Activated naive CD4-positive, alpha-beta T cell (primary cell): ENCODE results near the gene LSM14A.
A peak's percentile ranks its signal among the peaks of the same experiment; 100 is the strongest.
"Not testable (repeated sequence)": the region's sequence is repeated elsewhere in the genome, so short reads cannot be mapped to it uniquely, and the experiment has no call there.

Experiments used
- DNase-seq, 4 experiments: peaks; one replicate each; lab custom pipeline; 2025; lab: John Stamatoyannopoulos, UW

LSM14A gene

DNA sequence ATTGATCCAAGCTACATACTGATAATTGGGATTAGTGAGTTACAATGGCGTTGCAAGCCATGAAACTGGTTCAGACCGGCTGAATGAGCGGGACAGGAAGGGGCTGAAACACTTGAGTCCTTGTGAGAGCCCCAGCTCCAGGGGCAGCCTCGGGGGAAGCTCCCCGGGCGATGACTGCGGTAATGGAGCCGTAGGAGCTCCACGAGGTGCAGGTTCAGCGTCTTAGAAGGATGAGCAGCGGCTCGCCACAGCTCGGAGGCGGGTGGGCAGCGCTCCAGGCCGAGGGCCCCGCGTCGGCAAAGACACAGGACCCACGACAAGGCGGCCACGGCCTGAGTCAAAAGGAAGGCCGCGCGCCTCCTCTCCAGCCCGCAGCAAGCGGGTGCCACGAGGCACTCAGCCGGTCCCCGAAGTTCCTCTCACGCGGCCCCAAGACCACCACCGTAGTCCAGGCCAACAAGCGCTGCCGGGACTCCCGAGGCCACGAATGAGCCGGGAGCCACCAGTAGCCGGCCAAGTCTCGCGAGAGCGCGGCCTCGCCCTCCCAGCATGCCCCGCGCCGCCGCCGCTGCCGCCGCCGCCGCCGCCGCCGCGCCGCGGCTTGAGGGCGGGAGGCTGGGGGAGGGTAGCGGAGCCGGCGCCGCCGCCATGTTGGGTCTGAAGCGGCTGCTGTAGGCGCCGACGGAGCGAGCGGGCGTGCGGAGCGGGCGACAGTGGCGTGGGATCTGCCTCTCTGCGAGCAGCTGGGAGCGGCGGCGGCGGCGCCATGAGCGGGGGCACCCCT lies at the start of gene LSM14A:
Gene LSM14A, plus strand, starts transcription at position 628 of the 784 bp plus-strand sequence. Its CDS starts 139 bp downstream, at position 767.
- peak; percentile 66 to 89 (median 82) for DNase-seq

DNA sequence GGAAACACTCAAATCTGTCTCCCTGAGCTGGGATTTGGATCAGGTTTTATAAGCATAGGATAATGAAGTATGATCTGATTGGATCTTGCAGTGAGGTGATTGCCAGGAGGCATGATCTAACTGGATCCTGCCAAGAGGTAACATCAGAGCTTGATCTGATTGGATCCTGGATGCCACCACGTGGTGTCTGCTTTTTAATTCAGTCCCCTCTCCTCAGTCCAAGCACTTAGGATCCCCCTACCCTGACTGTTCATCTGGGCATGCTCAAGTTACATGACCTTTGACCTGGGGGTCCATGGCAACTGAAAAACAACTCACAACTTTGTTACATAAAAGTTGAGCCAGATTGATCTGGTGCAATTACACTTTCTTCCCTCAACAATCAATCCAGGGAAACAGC lies 47.5 kb upstream of the LSM14A start:
- DNase-seq, result no peak

DNA sequence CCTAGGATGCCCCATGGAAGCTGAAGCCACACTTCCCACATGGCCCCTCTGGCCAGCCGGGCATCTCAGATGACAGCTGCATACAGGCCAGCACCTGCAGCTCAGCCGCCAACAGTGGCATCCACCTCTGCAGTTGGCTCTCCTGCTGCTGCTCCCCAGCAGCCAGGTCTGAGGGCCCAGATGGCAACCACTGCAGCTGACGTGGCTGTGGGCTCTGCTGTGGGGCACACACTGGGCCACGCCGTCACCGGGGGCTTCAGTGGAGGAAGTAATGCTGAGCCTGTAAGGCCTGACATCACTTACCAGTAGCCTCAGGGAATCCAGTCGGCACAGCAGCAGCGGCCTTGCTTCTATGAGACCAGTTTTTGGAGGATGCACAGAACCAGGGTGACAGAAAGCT lies 45.3 kb upstream of the LSM14A start:
- DNase-seq, result no peak

DNA sequence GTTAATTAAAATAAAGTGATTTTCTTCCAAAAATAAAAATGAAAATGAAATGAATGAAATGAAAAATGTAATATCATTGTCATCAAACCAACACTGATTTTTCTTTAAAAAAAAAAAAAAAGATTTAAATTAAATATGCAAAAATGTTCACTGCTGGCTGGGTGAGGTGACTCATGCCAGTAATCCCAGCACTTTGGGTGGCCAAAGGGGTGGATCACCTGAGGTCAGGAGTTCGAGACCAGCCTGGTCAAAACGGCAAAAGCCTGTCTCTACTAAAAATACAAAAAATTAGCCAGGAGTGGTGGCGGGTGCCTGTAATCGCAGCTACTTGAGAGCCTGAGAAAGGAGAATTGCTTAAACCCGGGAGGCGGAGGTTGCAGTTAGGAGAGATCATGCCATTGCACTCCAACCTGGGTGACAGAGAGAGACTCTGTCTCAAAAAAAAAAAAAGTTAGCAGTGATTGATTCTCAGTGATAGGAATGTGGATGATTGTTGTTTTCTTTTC lies 44.6 kb upstream of the LSM14A start:
- no peak for DNase-seq

DNA sequence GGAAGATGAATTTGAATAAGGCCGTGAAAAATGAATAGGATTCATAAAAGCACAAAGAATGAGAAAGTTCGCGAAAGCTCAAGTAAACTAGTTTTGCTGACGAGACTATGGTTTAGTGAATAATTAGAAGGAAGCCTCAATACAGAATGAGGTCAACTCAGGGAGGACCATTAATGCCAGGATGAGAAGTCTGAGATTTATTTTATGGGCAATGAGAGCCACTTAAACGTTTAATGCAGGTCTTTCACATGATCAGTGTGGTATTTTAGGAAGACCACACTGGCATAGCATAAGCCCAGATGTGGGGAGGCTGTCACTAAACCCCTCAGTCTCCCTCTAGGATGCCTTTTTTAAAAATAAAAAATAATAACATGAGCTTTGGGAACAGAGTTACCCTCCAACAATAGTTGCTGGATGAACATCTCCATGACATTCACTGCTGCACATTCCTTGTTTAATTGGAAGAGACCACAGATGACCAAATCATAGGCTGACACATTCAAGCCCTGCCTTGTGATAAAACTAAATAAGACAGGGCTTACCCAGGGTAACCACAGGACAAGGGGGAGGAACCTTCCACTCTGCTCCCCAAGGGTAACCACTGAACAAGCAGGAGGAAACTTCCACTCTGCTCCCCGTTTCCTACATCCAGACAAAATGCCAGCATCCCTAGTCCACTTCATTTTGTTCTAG lies 43.6 kb upstream of the LSM14A start:
- no peak for DNase-seq

DNA sequence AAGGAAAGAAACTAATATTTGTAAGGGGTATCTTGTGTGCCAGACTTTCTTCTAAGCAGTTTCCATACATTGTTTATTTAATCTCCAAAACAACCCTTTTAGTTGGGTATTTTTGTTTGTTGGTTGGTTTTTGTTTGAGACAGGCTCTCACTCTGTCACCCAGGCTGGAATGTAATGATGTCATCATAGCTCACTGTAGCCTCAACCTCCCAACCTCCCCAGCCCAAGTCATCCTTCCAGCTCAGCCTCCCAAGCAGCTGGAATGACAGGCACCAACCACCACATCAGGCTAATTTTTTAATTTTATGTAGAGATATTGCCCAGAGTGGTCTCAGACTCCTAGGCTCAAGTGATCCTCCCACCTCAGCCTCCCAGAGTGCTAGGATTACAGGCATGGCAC lies 41.2 kb upstream of the LSM14A start:
- DNase-seq, result no peak

DNA sequence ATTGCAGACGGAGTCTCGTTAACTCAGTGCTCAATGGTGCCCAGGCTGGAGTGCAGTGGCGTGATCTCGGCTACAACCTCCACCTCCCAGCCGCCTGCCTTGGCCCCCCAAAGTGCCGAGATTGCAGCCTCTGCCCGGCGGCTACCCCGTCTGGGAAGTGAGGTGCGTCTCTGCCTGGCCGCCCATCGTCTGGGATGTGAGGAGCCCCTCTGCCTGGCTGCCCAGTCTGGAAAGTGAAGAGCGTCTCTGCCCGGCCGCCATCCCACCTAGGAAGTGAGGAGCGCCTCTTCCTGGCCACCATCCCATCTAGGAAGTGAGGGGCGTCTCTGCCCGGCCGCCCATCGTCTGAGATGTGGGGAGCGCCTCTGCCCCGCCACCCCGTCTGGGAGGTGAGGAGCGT lies 40.2 kb upstream of the LSM14A start:
- not testable (repeated sequence) for DNase-seq

DNA sequence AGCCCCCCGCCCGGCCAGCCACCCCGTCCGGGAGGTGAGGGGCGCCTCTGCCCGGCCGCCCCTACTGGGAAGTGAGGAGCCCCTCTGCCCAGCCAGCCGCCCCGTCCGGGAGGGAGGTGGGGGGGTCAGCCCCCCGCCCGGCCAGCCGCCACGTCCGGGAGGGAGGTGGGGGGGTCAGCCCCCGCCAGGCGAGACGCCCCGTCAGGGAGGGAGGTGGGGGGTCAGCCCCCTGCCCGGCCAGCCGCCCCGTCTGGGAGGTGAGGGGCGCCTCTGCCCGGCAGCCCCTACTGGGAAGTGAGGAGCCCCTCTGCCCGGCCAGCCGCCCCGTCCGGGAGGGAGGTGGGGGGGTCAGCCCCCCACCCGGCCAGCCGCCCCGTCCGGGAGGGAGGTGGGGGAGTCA lies 39.6 kb upstream of the LSM14A start:
- DNase-seq, result not testable (repeated sequence)

DNA sequence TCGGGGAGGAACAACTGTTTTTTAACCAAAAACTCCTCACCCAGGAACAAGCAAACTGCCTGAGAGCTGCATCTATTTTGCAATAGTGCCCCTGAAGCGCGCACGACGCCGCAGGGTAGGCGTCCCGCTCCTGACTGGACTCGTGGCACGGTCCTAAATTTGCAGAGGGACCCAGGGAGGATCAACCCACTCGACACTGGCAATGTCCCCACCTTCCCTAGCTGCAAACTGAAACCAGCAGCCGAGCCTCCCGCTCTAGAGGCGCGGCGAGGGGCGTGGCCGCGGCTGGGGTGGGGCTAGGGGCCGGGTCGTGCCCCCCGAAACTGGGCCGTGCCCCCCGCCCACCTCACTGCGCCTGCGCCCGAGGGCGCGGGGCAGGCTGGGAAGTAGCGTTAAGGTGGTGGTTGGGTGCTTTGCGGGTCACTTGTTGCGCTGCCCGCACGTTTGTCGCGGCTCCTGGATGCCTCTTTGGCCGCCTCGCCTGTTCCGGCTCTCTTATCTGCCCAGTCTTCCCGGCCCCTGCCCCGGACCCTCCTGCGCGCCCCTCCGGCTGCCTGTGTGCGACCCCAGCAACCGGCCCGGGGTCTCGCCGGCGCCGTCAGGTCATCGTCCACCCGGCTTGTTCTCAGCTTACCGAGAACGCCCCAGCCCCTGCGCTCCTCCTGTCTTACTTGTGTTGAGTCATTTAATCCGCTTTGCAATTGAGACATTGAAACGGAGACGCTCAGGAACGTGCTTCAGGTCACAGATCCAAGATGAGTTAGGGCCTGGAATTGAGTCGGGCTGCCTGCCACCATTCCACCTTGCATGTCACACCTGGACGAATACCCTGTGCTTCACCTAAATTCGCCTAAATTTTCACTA lies 37.9 kb upstream of the LSM14A start:
- peak; percentile 74 to 92 (median 76) for DNase-seq

DNA sequence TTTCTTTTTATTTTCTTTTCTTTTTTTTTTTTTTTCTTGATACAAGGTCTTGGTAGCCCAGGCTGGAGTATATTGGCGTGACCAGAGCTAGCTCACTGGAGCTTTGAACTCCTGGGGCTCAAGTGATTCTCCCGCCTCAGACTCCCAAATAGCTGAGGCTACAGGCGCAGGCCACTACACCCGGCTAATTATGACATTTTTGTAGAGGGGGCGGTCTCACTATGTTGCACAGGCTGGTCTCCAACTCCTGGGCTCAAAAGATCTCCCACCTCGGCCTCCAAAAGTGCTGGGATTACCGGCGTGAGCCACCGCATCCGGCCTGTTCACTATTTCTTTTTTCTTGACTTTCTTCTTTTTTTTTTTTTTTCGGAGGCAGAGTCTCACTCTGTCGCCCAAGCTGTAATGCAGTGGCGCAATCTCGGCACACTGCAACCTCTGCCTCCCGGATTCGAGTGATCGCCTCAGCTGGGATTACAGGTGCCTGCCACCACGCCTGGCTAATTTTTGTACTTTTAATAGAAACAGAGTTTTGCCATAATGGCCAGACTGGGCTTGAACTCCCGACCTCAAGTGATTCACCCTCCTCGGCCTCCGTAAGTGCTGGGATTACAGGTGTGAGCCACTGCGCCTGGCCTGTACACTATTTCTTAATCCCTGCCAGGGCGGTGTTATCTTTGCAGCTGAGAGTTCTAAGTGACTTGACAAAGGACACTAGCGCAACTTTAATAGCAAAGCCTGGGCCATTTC lies 37.1 kb upstream of the LSM14A start:
- no peak for DNase-seq

DNA sequence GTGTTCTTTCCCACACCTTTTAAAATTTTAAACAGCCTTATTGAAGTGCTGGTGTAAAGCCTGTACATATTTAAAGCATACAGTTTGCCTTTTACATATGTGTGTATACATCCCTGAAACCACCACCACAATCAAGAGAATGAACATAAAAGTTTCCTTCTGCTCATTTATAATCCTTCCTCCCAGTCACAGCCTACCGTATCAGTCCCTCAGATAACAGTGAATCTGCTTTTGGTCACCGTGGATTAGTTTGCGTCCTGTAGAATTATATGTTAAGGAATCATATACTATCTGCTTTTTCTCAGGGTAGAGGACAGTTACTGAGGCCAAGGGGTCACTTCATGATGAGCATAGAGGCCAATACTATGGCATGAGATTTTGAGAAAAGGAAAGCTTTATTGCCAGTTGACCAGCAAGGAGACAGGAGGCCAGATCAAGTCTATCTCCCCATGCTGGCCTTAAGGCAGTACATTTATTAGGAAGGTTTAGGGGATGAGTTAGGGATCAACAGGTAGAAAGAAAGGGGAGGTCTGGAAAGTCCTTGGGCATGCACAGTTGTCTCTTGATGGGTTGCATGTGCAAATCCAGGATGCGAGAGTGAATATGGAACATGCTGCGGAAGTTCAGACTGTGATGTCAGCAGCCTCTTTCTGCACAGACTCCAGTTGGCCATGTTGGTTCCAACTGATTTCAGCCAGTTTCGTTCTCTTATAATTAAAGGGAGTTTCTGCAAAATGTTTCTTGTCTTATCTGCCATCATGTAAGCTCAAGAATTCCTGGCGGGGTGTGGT lies 36.3 kb upstream of the LSM14A start:
- no peak for DNase-seq

DNA sequence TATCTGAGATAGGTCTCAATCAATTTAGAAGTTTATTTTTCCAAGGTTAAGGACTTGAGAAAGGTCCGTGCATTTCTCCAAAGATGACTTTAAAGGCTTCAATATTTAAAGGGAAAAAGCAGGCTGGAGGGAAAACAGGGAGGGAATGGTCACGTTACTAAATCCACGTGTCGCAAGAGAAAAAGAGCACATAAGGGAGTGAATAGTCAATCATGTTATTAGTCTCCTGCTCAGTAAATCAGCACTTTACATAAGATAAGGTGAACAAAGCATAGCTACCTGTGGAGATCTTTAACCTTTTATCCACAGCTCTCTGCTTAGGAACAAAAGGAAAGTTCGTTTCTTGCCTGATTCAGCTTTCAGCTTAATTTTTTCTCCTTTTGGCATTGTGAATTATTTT lies 31.3 kb upstream of the LSM14A start:
- no peak for DNase-seq

DNA sequence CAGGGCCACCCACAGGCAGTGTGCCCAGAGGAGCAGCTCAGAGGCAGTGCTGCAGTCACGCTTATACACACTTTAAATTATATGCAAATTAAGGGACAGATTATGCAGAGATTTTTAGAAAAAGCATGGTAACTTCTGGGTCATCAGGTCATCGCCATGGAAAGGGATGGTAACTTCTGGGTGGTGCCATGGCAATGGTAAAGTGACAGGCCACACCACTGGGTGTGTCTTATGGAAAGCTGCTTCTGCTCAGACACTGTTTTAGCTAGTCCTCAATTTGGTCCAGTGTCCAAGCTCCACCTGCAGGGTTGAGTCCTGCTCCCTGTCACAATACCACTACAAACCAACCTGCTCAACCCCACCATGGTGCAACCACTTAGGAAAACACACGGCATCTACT lies 29.9 kb upstream of the LSM14A start:
- no peak for DNase-seq

DNA sequence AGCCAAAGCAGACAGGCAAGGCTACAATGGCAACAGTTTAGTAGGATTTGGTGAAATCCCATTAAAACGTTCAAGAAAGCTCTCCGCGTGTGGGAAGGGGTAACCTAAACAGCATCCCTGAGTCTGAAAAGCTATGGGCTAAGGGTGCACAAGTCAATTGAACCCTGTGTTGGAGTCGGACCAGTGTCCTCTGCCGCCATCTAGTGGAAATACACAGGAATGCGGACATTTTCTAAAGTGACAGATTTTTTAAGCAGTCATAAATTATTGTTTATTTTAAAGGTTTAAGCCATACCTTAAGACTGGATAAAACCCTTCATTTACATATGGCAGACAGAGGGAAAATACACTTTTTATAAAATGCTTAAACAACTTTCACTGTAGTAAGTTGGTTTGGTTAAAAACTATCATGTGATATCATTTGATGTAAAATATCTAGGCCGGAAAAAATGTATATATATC lies 26.5 kb upstream of the LSM14A start:
- DNase-seq, result peak in 2 of 4 experiments; percentile 11 to 21

DNA sequence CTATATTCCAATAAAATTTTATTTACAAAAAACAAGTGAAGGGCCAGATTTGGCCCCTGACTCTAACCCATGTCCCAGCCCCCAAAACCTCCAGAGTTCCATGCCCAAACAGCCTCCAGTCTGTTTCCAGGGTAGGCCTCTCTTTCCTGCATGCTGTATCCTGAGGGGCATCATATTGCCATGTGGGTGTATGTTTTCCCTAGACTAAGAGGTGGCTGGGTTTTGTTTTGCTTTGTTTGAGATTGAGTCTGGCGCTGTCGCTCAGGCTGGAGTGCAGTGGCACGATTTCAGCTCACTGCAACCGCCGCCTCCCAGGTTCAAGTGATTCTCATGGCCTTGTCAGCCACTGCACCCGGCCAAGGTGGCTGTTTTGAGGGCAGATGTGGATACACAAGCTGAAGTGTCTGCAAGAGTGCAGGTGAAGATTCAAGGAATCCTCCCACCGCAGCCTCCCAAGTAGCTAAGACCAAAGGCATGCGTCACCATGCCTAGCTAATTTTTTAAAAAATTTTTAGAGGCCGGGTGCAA lies 23.6 kb upstream of the LSM14A start:
- DNase-seq, result no peak

DNA sequence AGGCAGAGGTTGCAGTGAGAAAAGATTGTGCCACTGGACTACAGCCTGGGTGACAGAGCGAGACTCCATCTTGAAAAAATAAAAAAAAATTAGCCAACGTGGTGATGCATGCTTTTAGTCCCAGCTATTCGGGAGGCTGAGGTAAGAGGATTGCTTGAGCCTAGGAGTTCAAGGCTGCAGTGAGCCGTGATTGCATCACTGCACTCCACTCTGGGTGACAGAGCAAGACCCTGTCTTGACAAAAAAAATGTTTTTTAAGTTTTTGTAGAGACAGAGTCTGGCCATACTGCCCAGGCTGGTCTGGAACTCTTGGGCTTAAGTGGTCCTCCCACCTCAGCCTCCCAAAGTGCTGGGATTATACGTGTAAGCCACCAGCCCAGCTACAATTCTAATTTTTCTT lies 22.4 kb upstream of the LSM14A start:
- DNase-seq, result no peak

DNA sequence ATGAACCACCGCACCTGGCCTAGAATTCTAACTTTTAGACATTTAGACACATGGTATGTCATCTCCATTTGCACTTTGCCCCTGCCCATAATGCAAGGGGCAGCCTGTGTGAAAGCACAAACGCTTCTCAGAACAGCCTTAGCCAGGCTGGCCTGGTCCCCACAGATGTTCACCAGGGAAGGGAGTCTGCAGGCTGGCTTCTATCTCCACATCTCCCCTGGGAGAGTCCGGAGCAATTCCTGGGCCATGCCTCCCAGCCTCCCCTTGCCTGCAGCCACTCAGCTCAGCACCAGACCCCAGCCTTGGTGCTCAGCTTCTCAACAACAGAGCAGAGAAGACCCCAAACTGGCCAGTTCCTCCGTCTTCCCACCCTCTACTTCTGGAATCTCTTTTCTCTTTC lies 21.7 kb upstream of the LSM14A start:
- DNase-seq, result no peak

DNA sequence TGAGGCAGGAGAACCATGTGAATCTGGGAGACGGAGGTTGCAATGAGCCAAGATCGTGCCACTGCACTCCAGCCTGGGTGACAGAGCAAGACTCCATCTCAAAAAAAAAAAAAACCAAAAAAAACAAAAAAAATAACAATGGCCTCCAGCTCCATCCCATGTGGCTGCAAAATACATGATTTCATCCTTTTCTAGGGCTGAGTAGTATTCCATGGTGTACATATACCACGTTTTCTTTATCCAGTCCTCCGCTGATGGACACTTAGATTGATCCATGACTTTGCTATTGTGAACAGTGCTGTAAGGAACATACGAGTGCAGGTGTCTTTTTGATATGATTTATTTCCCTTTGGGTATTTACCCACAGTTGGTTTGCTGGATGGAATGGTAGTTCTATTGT lies 20.9 kb upstream of the LSM14A start:
- no peak for DNase-seq

DNA sequence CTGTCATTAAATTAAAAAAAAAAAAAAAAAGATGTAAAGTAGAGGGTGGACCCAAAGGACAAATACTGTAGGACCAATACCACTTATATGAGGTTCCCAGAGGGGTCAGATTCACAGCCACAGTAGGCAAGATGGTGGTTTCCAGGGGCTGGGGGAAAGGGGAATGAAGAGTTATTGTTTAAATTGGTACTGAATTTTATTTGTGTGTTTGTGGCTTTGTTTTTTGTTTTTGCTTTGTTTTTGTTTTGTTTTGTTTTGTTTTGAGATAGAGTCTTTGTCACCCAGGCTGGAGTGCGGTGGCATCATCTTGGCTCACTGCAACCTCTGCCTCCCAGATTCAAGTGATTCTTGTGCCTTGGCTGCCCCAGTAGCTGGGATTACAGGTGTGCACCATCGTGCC lies 17.9 kb upstream of the LSM14A start:
- no peak for DNase-seq

DNA sequence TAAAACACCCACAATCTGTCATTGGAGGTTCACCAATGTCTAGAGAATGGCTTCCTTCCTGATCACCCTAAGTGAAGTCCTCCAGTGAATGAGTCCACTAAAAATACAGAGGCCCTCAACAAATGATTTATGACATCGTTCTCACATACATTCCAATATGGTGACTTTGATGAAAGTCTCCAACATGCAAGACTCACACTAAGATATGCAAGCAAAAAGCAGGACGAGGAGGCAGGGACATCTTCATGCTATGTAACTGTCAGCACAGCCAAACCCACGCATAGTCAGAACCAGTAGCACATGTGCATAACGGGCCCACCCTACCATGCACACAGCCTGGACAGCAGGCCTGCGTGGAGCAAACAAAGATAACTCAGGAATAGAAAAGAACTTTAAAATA lies 16.6 kb upstream of the LSM14A start:
- no peak for DNase-seq
